ENCODE measurements around the gene PIBF1.

- TF ChIP-seq CTCF (IDR thresholded peaks at IDR 0.05) (no peak), ZFX (IDR thresholded peaks at IDR 0.05; ENCODE audit: borderline replicate concordance) (no peak)
Observed at GRCh38 chr13:72805676-72806346, 23.9 kb downstream of the PIBF1 start.
